Hematopoietic multipotent progenitor cell (in vitro differentiated cells): ENCODE data around the gene MBD4. TPM values are rescaled to one million over a fixed set of nuclear protein-coding genes. Genes with fewer than 3 reads are reported as not detected.
A peak's percentile ranks its signal among the peaks of the same experiment; 100 is the strongest.
"Not testable (repeated sequence)": the region's sequence is repeated elsewhere in the genome, so short reads cannot be mapped to it uniquely, and the experiment has no call there.

ENCODE experiments used
- DNase-seq, 3 donors: peaks; one replicate each; pipeline ENCODE4 v3.0.0-alpha.2; 2011 to 2015; ENCODE audit warnings: low read depth in 2 of 3, low spot score in 2 of 3
- total RNA-seq: library from RNA; depleted of rRNA; stranded (reverse); fragments of >200 nt; gene quantifications from one replicate; pipeline ENCODE4 v1.2.3, GENCODE V29; 2012

MBD4 gene
- total RNA-seq, 1 donor = 32.9 TPM

- no peak for DNase-seq
Observed at GRCh38 chr3:129413687-129414506, 25.9 kb downstream of the MBD4 start.

GRCh38 chr3:129413238-129413637 is 26.5 kb downstream of the MBD4 start:
- DNase-seq = not testable (repeated sequence)

GRCh38 chr3:129412542-129413198 is 27.1 kb downstream of the MBD4 start:
- DNase-seq = no peak

- DNase-seq = no peak
Observed at GRCh38 chr3:129410971-129411370, 28.8 kb downstream of the MBD4 start.

- DNase-seq = no peak
Observed at GRCh38 chr3:129409541-129409940, 30.2 kb downstream of the MBD4 start.

- no peak for DNase-seq
Observed at GRCh38 chr3:129404610-129405009, 35.1 kb downstream of the MBD4 start.

GRCh38 chr3:129404130-129404529 is 35.6 kb downstream of the MBD4 start:
- DNase-seq = no peak

GRCh38 chr3:129403450-129403849 is 36.3 kb downstream of the MBD4 start:
- DNase-seq = no peak

- no peak for DNase-seq
Observed at GRCh38 chr3:129402616-129403015, 37.1 kb downstream of the MBD4 start.

GRCh38 chr3:129402210-129402609 is 37.5 kb downstream of the MBD4 start:
- DNase-seq = no peak

- no peak for DNase-seq
Observed at GRCh38 chr3:129399895-129400357, 39.8 kb downstream of the MBD4 start.

GRCh38 chr3:129399145-129399894 is 40.4 kb downstream of the MBD4 start:
- peak; percentile 69 to 95 (median 92) for DNase-seq

GRCh38 chr3:129398803-129399144 is 41.0 kb downstream of the MBD4 start:
- DNase-seq = peak in 1 of 3 donors; percentile 23

- DNase-seq = not testable (repeated sequence)
Observed at GRCh38 chr3:129393760-129394564, 45.8 kb downstream of the MBD4 start.

- DNase-seq = no peak
Observed at GRCh38 chr3:129393271-129393670, 46.5 kb downstream of the MBD4 start.

- DNase-seq = not testable (repeated sequence)
Observed at GRCh38 chr3:129392106-129392887, 47.5 kb downstream of the MBD4 start.

- not testable (repeated sequence) for DNase-seq
Observed at GRCh38 chr3:129391583-129391982, 48.2 kb downstream of the MBD4 start.

- no peak for DNase-seq
Observed at GRCh38 chr3:129389572-129389937, 50.2 kb downstream of the MBD4 start.

GRCh38 chr3:129388791-129389571 is 50.8 kb downstream of the MBD4 start:
- not testable (repeated sequence) for DNase-seq
